Epithelial cell of esophagus (primary cell): ENCODE data around the gene COQ8B.

Experiments
- DNase-seq: peaks from one replicate; pipeline ENCODE4 v3.0.0; 2010; ENCODE audit warnings: low read depth
- H3K4me3 ChIP-seq: 2 replicates; pipeline ENCODE4 v1.5.1; 2011; ENCODE audit warnings: mild to moderate bottlenecking, low read length, control low read depth
- CTCF ChIP-seq: IDR thresholded peaks from 2 replicates; pipeline ENCODE4 v1.5.1; 2011; ENCODE audit warnings: low read depth, mild to moderate bottlenecking, low read length, control low read depth, inconsistent platforms; ENCODE audit not compliant: insufficient read depth; ENCODE audit errors: missing control alignments

The COQ8B gene

GRCh38 chr19:40723661-40724254 is 7.1 kb upstream of the COQ8B start:
- no peak for DNase-seq
- no peak for TF ChIP-seq CTCF
- no peak overlapping the region for H3K4me3 ChIP-seq

GRCh38 chr19:40721936-40722661 is 5.4 kb upstream of the COQ8B start:
- DNase-seq: peak; percentile 82
- TF ChIP-seq CTCF: no peak
- H3K4me3 ChIP-seq: peak overlapping the region; percentile 99

- no peak for DNase-seq
- peak overlapping the region; percentile 99 for H3K4me3 ChIP-seq
- no peak for TF ChIP-seq CTCF
Observed at GRCh38 chr19:40721140-40721486, 4.4 kb upstream of the COQ8B start.

GRCh38 chr19:40719414-40719894 is 2.8 kb upstream of the COQ8B start:
- TF ChIP-seq CTCF: no peak
- DNase-seq: no peak
- H3K4me3 ChIP-seq: peak overlapping the region; percentile 99

GRCh38 chr19:40718774-40719391 is 2.2 kb upstream of the COQ8B start:
- H3K4me3 ChIP-seq: peak overlapping the region; percentile 99
- peak; percentile 93 for DNase-seq
- TF ChIP-seq CTCF: no peak

GRCh38 chr19:40717880-40718773 is 1.4 kb upstream of the COQ8B start:
- H3K4me3 ChIP-seq: peak overlapping the region; percentile 99
- DNase-seq: peak; percentile 48
- no peak for TF ChIP-seq CTCF
